ENCODE data around the gene SH3BP5.

Gene SH3BP5

DNA sequence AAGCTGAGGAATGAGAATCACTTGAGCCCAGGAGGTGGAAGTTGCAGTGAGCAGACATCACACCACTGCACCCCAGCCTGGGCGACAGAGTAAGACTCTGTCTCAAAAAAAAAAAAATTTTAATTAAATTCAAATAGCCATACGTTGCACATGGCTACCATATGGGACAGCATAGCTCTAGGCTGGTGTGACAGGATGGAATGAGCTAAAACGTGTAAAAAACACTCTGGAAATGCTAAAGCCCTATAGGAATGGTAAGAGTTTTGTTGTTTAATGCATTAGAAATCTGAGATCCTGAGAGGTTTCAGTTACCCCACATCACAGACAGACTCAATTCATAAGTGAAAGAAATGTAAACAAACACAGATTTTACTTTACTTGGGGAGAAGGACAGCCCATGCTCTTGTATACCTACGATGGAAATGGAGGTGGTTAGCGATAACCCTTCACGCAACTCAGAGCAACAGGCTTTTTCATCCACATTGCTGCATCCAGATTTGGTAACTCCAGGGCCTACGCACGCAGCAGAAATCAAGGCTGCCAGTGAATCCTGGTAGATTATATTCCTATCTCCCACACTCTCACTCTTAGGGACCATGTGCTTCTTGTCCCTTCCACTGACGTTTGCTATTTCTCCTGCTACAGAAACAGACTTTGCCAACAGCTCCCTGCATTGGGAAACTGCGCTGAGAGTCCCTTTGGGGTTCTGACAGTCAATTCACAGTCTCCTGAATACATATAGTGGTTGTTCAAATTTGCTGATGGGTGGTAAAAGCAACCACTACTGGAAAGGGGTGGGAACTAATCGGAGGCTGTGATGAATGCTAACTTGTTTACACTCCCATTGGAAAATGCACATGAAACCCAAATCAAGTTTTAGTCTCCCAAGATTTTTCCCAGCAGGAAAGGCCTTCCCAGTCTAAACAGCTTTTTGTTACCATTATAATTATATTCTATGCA lies 3.1 kb downstream of the SH3BP5 start:
- in situ Hi-C loops (cut with HindIII; ENCODE audit: low pct_unique_long_range_greater_than_20kb, low sequenced_read_pairs): no loop called here
- no peak for TF ChIP-seq JUND (IDR thresholded peaks at IDR 0.05; ENCODE audit: low read depth)
- no peak for DNase-seq (ENCODE audit: low read depth in 1 of 2, low spot score in 1 of 2)

DNA sequence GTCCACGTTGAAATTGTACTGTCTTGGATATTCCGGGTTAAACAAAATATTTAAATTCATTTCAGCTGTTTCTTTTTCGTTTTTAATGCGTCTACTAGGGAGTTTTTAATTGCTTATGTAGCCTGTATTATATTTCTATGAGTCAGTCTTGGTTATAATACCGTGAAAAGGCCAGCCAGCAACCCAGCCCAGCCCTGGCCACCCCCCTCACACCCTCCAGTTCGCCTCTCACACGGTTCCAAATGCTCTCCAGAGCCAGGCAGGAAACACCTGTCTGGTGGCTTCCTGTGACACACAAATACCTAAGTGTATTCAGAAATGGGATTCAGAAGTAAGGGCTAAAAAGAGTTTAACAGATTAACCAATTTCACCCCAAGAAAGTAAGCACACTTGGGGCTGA lies 4.4 kb downstream of the SH3BP5 start:
- DNase-seq (ENCODE audit: low read depth in 1 of 2, low spot score in 1 of 2): peak in 1 of 2 experiments; percentile 58
- in situ Hi-C loops (cut with HindIII; ENCODE audit: low pct_unique_long_range_greater_than_20kb, low sequenced_read_pairs): no loop called here
- TF ChIP-seq JUND (IDR thresholded peaks at IDR 0.05; ENCODE audit: low read depth): no peak

DNA sequence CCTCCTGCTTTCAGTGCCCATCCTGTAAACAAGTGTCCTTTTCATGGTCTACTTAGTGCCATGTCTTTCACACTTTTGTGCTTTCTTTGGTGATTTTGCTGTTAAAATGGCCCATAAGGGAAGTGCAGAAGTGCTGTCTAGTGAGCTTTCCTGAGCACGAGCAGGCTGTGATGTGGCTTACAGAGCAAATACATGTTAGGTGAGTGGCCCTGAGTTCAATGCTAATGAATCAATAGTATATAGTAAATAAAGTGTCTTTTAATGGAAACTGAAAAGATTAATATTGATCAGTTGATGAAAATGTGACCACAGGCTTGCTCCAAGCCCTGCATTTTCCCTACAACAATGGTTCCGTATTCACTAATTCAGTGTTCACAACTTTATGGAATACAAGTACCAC lies 5.7 kb downstream of the SH3BP5 start:
- in situ Hi-C loops (cut with HindIII; ENCODE audit: low pct_unique_long_range_greater_than_20kb, low sequenced_read_pairs): no loop called here
- no peak for TF ChIP-seq JUND (IDR thresholded peaks at IDR 0.05; ENCODE audit: low read depth)

DNA sequence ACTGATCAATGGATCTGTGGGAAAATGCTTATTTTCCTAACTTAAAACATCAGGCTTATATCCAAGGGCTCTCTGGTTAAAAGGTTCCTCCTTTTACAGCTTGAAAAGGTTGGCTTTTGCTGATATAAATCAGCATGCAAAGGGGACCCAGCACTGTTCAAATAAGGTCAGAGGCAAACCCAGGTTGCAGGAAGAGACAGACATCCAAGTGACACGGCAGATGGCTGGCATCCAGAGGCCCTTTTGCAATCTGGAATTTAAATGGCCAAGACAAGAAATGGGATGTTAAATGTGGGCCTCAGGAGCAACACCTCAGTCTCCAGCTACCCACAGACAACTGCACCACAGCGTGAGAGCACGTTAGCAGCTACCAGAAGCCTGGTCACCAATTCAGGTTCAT lies 6.3 kb downstream of the SH3BP5 start:
- TF ChIP-seq JUND (IDR thresholded peaks at IDR 0.05; ENCODE audit: low read depth): no peak
- peak in 1 of 2 experiments; percentile 42 for DNase-seq (ENCODE audit: low read depth in 1 of 2, low spot score in 1 of 2)
- in situ Hi-C loops (cut with HindIII; ENCODE audit: low pct_unique_long_range_greater_than_20kb, low sequenced_read_pairs): no loop called here

More for the DNA sequence above, 5.7 kb downstream of the SH3BP5 start:
- DNase-seq (ENCODE audit: low read depth in 1 of 2, low spot score in 1 of 2): no peak

DNA sequence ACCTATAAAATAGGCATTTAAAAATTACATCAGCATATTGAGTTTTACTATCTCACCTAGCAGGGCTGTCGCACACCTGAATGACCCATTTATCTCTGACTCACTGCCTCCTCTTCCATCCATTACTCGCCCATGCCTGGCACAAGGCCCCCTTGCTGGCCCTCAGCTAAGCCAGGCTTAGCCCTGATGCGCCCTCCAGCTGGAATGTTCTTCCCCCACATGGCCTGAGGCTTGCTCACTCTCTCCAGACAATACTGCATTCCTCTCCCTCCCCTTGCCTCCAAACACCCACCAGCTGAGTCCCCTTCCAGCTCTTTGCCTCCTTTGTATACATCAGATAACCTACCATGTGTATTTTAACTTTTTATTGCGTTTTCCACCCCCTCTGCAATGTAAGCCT lies 7.2 kb downstream of the SH3BP5 start:
- no peak for TF ChIP-seq JUND (IDR thresholded peaks at IDR 0.05; ENCODE audit: low read depth)
- in situ Hi-C loops (cut with HindIII; ENCODE audit: low pct_unique_long_range_greater_than_20kb, low sequenced_read_pairs): no loop called here

DNA sequence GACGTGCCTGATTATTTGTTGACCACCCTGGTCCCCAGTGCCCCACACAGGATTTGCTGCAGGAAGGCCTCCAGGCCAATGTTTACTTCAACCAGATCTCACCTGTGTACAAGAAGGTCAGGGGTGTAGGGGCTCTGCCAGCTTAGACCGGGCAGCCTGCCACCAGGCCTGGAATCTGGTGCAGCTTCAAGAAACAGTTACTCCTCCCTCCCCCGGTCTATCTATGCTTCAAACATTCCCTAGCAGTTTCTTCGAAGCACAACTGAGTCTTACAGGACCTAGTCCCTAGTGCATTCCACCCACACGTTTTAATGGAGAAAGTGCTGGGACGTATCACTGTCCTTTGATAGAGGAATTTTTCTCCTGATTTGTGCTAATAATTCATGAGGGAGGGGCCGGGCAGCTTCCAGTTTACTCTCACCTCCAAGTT lies 8.0 kb downstream of the SH3BP5 start:
- in situ Hi-C loops (cut with HindIII; ENCODE audit: low pct_unique_long_range_greater_than_20kb, low sequenced_read_pairs): no loop called here
- no peak for DNase-seq (ENCODE audit: low read depth in 1 of 2, low spot score in 1 of 2)

More for the DNA sequence above, 7.2 kb downstream of the SH3BP5 start:
- DNase-seq (ENCODE audit: low read depth in 1 of 2, low spot score in 1 of 2): no peak

DNA sequence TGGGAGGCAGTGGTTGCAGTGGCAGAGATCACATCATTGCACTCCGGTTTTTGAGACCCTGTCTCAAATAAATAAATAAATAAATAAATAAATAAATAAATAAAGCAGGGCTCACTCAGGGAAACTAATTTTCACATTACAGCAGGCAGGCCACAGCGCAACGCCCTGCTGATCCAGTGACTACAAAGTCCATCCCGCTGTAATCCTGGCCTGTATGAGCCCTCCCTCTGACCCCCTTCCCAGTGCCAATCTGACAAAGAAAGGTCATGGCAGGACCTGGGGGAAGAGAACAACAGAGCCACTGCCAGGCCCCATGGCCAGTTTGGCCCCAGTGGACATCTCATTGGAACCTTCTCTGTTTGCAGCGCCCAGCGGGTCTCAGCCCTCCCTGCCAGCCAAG lies 9.3 kb downstream of the SH3BP5 start:
- no peak for TF ChIP-seq JUND (IDR thresholded peaks at IDR 0.05; ENCODE audit: low read depth)
- no peak for DNase-seq (ENCODE audit: low read depth in 1 of 2, low spot score in 1 of 2)
- in situ Hi-C loops (cut with HindIII; ENCODE audit: low pct_unique_long_range_greater_than_20kb, low sequenced_read_pairs): no loop called here

More for the DNA sequence above, 8.0 kb downstream of the SH3BP5 start:
- no peak for TF ChIP-seq JUND (IDR thresholded peaks at IDR 0.05; ENCODE audit: low read depth)

DNA sequence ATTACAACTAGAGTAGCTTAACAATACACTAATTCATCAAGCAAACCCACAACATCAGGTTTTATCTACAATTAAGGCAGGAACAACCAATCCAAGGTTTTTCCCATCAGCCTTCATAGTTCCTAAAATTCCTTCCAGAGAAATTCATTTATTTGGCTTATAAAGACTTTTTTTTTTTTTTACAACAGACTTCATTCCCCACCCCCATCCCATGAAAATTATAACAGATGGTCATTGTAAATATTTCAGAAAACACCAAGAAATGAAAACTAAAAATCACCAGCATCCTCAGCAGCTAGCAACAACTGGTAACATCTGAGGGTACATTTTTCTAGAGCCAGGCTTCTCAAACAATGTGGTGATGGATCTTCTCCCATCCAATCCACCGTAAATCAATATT lies 11.0 kb downstream of the SH3BP5 start:
- TF ChIP-seq JUND (IDR thresholded peaks at IDR 0.05; ENCODE audit: low read depth): no peak
- in situ Hi-C loops (cut with HindIII; ENCODE audit: low pct_unique_long_range_greater_than_20kb, low sequenced_read_pairs): no loop called here
- DNase-seq (ENCODE audit: low read depth in 1 of 2, low spot score in 1 of 2): no peak

DNA sequence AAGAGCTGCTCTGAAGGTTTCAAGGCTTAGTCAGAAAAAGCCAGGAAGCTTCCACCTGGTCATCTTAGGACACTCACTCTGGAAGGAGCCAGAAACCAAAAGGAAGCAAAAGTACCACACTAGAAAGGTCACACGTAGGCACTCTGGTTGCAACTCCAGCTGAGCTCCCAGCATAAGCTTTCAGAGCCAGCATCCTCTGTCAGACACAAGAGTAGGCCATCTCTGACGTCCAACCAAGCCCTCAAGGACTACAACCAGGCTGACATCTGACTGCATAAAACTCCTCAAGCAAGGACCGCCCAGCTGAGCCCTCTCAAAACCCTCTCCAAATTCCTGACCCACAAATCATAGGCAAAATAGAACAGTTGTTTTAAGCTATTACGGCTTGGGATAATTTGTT lies 12.8 kb downstream of the SH3BP5 start:
- DNase-seq (ENCODE audit: low read depth in 1 of 2, low spot score in 1 of 2): no peak
- no peak for TF ChIP-seq JUND (IDR thresholded peaks at IDR 0.05; ENCODE audit: low read depth)
- in situ Hi-C loops (cut with HindIII; ENCODE audit: low pct_unique_long_range_greater_than_20kb, low sequenced_read_pairs): no loop called here

DNA sequence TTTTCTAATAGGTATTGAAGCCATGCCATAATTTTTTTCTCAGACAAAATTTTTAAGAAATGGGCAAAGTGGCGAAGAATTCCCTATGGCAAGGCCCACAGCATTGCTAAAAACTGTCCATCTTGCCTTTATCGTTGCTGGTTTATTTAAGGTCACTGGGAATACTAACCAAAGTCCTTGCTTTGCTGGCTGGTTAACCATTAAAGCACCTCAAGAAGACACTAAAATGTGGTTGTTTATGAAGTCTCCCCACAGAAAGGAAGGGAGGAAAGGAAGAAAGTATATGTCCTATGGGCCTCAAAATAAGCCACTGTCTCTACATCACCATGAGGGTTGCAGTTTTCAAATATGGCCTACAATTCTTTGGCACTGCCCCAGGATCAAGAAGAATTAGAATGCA lies 13.2 kb downstream of the SH3BP5 start:
- DNase-seq (ENCODE audit: low read depth in 1 of 2, low spot score in 1 of 2): no peak
- in situ Hi-C loops (cut with HindIII; ENCODE audit: low pct_unique_long_range_greater_than_20kb, low sequenced_read_pairs): no loop called here
- no peak for TF ChIP-seq JUND (IDR thresholded peaks at IDR 0.05; ENCODE audit: low read depth)

DNA sequence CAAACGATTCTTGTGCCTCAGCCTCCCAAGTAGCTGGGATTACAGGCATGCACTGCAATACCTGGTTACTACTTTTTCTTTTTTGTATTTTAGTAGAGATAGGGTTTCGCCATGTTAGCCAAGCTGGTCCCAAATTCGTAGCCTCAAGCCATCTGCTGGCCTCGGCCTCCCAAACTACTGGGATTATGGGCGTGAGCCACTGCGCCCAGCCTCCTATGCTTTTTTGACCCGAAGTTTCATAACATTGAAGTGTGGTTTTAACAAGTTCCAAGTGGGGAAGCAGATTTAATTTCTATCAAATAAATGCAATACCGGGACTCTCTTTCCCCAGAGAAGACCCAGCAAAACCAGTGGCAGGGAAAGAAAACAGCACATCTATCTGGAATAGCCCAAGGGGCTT lies 13.7 kb downstream of the SH3BP5 start:
- TF ChIP-seq JUND (IDR thresholded peaks at IDR 0.05; ENCODE audit: low read depth): no peak
- in situ Hi-C loops (cut with HindIII; ENCODE audit: low pct_unique_long_range_greater_than_20kb, low sequenced_read_pairs): no loop called here
- DNase-seq (ENCODE audit: low read depth in 1 of 2, low spot score in 1 of 2): no peak

DNA sequence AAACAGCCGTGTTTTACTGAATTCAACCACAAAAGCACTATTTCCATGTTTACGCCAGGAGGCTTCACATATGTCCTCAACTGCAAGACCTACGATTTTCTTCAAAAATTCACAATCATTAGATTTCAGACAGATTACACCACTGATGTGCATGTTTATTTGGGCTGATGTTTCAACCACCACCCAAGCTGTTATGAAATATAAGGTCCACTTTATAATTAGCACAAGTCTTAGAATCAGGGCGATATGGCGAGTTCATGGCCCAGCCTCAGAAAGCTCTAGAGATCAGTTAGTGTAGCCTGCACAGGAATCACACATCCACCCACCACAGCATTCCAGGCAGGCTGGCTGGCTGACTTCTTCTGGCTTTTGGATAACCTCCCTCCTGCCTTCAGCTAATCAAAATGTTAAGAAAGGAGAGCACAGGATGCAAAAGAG lies 15.4 kb downstream of the SH3BP5 start:
- in situ Hi-C loops (cut with HindIII; ENCODE audit: low pct_unique_long_range_greater_than_20kb, low sequenced_read_pairs): no loop called here
- no peak for DNase-seq (ENCODE audit: low read depth in 1 of 2, low spot score in 1 of 2)
- no peak for TF ChIP-seq JUND (IDR thresholded peaks at IDR 0.05; ENCODE audit: low read depth)

DNA sequence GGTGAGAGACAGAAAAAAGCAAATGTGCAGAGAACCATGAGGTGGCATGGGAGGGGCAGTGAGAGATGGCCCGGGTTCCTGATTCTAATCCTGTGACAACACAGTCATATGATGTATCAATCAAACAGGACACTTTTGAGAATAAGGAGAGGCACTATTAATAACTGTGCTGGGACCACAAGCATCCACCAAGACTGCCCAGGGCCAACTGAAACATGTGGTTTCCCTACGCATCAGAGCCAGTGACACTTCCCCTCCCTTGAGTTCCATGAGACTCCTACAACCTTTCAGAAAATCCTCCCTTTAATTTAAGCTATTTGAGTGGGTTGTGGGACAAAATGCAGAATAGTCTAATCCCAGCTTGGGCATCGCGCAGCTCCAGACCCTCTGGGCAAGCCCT lies 17.4 kb downstream of the SH3BP5 start:
- in situ Hi-C loops (cut with HindIII; ENCODE audit: low pct_unique_long_range_greater_than_20kb, low sequenced_read_pairs): no loop called here
- no peak for TF ChIP-seq JUND (IDR thresholded peaks at IDR 0.05; ENCODE audit: low read depth)
- DNase-seq (ENCODE audit: low read depth in 1 of 2, low spot score in 1 of 2): no peak

Data from T47D (cell line).